ENCODE data around the gene MIER1. TPM values are rescaled to one million over a fixed set of nuclear protein-coding genes. Genes with fewer than 3 reads are reported as not detected.

The MIER1 gene
- polyA plus RNA-seq, 3 donors: 14.0 to 28.0 (median 21.9) TPM

DNA sequence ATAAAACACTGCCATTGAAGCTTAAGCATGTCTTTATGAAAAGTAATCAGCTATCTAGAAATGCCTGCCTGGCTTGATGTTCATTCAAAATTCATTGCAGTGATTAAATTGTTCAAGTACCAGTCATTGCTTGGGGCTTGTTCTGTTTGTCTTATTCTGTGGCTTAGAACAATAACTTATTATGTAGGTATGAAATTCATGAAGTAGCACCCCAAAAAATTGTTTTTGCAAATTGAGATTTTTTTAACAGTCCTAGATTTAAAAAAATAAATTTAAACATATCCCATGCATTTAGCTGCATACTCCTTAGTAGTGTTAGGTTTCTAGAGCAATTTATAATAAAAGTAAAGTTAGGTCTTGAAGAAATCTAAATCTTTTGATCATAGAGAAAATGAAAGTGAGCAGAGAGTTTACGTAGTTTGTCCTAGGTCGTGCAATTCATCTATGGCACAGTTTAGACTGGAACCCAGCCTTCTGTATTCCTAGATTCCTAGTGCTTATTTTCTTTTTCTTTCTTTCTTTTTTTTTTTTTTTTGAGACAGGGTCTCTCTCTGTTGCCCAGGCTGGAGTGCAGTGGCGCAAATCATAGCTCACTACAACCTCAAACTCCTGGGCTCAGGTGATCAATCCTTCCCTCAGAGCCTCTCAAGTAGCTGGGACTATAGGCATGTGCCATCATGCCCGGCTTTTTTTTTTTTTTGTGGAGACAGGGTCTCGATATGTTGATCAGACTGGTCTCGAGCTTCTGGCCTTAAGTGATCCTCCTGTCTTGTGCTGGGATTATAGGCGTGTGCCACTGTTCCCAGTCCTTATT is 9.3 kb downstream of the MIER1 start:
- Mint-ChIP-seq H3K36me3 (peaks cover 0 to 6% of the 10 kb centered on the region in 2 donors), H3K4me3 (peak overlapping the region; percentile 74 to 78), H3K4me1 (peaks cover 63% of the 10 kb centered on the region), H3K27ac (peak overlapping the region; percentile 19 to 84 (median 68)), H3K27me3 (ENCODE audit: low read depth in 3 of 3) (peaks cover 0 to 2% (median 2%) of the 10 kb centered on the region in 3 donors), H3K9me3 (no peaks in the 10 kb centered on the region)
- intact Hi-C loops (cut with micrococcal nuclease): no loop called here
- peaks cover 28 to 63% of the 10 kb centered on the region in 2 donors for H3K4me1 ChIP-seq (ENCODE audit: control insufficient read depth in 1 of 2, insufficient read depth in 2 of 2, low read length in 2 of 2)
- H3K36me3 ChIP-seq (replicated peaks in 1 of 2; ENCODE audit: control insufficient read depth in 1 of 2, insufficient read depth in 2 of 2, low read length in 2 of 2): no peaks in the 10 kb centered on the region
- peak overlapping the region; percentile 12 to 54 (median 29) for H3K4me3 ChIP-seq (replicated peaks in 1 of 3; ENCODE audit: low read depth in 2 of 3, low read length in 3 of 3)
- no peak for DNase-seq
- H3K9ac ChIP-seq (ENCODE audit: insufficient read depth, low read length, poor library complexity, severe bottlenecking): peak overlapping the region; percentile 7
- peak overlapping the region in 1 of 2 donors; percentile 70 for H3K27ac ChIP-seq (ENCODE audit: low read depth in 1 of 2, low read length in 2 of 2)
- no peak overlapping the region for H2AFZ ChIP-seq (ENCODE audit: insufficient read depth, low read depth, low read length, poor library complexity, severe bottlenecking)
- H3K79me2 ChIP-seq (ENCODE audit: insufficient read depth, low read length): peaks cover 88% of the 10 kb centered on the region
- H3K9me3 ChIP-seq (replicated peaks in 1 of 2; ENCODE audit: control insufficient read depth in 1 of 2, insufficient read depth in 1 of 2, low read length in 2 of 2): no peaks in the 10 kb centered on the region
- peak overlapping the region; percentile 39 for H3K4me2 ChIP-seq (replicated peaks; ENCODE audit: extremely low read depth, low read length, poor library complexity, severe bottlenecking)
- H4K20me1 ChIP-seq (ENCODE audit: insufficient read depth, low read length): peaks cover 64% of the 10 kb centered on the region
- no peaks in the 10 kb centered on the region for H3K27me3 ChIP-seq (ENCODE audit: control insufficient read depth in 2 of 2, insufficient read depth in 2 of 2, low read length in 2 of 2)
- TF ChIP-seq, protein P1, sequence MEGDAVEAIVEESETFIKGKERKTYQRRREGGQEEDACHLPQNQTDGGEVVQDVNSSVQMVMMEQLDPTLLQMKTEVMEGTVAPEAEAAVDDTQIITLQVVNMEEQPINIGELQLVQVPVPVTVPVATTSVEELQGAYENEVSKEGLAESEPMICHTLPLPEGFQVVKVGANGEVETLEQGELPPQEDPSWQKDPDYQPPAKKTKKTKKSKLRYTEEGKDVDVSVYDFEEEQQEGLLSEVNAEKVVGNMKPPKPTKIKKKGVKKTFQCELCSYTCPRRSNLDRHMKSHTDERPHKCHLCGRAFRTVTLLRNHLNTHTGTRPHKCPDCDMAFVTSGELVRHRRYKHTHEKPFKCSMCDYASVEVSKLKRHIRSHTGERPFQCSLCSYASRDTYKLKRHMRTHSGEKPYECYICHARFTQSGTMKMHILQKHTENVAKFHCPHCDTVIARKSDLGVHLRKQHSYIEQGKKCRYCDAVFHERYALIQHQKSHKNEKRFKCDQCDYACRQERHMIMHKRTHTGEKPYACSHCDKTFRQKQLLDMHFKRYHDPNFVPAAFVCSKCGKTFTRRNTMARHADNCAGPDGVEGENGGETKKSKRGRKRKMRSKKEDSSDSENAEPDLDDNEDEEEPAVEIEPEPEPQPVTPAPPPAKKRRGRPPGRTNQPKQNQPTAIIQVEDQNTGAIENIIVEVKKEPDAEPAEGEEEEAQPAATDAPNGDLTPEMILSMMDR (IDR thresholded peaks at IDR 0.05): no peak
- WGBS (ENCODE audit: insufficient coverage): 0% methylated on average over 2 of the region's 7 CpGs

DNA sequence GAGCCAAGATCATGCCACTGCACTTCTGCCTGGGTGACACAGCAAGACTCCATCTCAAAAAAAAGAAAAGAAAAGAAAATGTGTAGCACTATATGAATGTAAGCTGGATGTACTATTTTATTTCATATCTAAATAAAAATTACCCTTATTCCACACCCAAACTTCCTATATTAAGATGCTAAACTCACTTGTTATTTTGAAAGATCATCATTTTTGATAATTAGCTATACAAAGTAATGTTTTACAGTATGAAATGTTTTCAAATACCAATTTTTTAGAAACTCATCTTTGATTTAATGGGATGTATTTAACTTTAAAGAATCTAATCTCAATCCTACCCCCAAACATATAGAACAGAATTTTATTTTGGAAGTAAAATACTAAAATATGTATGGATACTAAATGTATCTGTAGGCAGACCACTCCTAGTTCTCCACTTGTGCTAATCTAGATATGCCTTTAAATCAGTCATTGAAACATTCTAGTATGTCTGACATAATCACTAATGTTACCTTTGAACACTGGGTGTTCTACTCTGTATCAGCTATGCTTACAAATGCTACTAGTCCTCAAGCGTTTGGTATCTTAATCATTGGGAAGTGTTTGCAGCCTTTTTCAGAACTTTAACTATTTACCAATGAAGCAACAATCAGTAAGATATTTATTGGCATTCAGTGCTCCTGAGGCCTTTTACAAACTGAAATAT is 12.9 kb downstream of the MIER1 start:
- Histone ChIP-seq H3K79me2 (ENCODE audit: insufficient read depth, low read length) (peaks cover 100% of the 10 kb centered on the region), H3K4me1 (ENCODE audit: control insufficient read depth in 1 of 2, insufficient read depth in 2 of 2, low read length in 2 of 2) (peaks cover 16 to 42% of the 10 kb centered on the region in 2 donors), H3K27ac (ENCODE audit: low read depth in 1 of 2, low read length in 2 of 2) (peak overlapping the region; percentile 32 to 63), H3K4me2 (replicated peaks; ENCODE audit: extremely low read depth, low read length, poor library complexity, severe bottlenecking) (no peak overlapping the region), H3K36me3 (replicated peaks in 1 of 2; ENCODE audit: control insufficient read depth in 1 of 2, insufficient read depth in 2 of 2, low read length in 2 of 2) (peaks cover 17 to 32% of the 10 kb centered on the region in 2 donors), H4K20me1 (ENCODE audit: insufficient read depth, low read length) (peaks cover 91% of the 10 kb centered on the region), H3K27me3 (ENCODE audit: control insufficient read depth in 2 of 2, insufficient read depth in 2 of 2, low read length in 2 of 2) (no peaks in the 10 kb centered on the region), H3K9me3 (replicated peaks in 1 of 2; ENCODE audit: control insufficient read depth in 1 of 2, insufficient read depth in 1 of 2, low read length in 2 of 2) (no peaks in the 10 kb centered on the region), H2AFZ (ENCODE audit: insufficient read depth, low read depth, low read length, poor library complexity, severe bottlenecking) (no peak overlapping the region), H3K9ac (ENCODE audit: insufficient read depth, low read length, poor library complexity, severe bottlenecking) (no peak overlapping the region), H3K4me3 (replicated peaks in 1 of 3; ENCODE audit: low read depth in 2 of 3, low read length in 3 of 3) (no peak overlapping the region)
- Mint-ChIP-seq H3K27me3 (ENCODE audit: low read depth in 3 of 3) (peaks cover 0 to 2% (median 0%) of the 10 kb centered on the region in 3 donors), H3K27ac (peak overlapping the region in 5 of 7 donors; percentile 26 to 79 (median 61)), H3K36me3 (peaks cover 15 to 28% of the 10 kb centered on the region in 2 donors), H3K4me3 (no peak overlapping the region), H3K4me1 (peaks cover 45% of the 10 kb centered on the region), H3K9me3 (no peaks in the 10 kb centered on the region)
- DNase-seq: no peak
- WGBS (ENCODE audit: insufficient coverage): no CpG with 5 or more reads among the region's 1 CpG
- intact Hi-C loops (cut with micrococcal nuclease): no loop called here
- TF ChIP-seq, protein P1 (IDR thresholded peaks at IDR 0.05): no peak

Data from CD14-positive monocyte (primary cell).